Right atrium auricular region (tissue), 2 donors: ENCODE results near the gene CFAP68. TPM values are rescaled to one million over a fixed set of nuclear protein-coding genes. Genes with fewer than 3 reads are reported as not detected.

Source experiments
- DNase-seq: peaks from one replicate; pipeline ENCODE4 v3.0.0-alpha.2; 2019; ENCODE audit warnings: low spot score
- H3K27ac ChIP-seq, 2 donors: fragments of 200-600 bp; sonication (generic); 1 replicate in 1 of 2; 2 replicates in 1 of 2; pipeline ENCODE4 v1.5.1; 2016 to 2019
- H3K27me3 ChIP-seq, 2 donors: fragments of 200-600 bp; sonication (generic); one replicate each; pipeline versions ENCODE4 v1.5.1 to v1.6.0; 2017 to 2019
- H3K36me3 ChIP-seq: fragments of 200-600 bp; sonication (generic); one replicate; pipeline ENCODE4 v1.5.1; 2016
- H3K4me1 ChIP-seq, 2 donors: fragments of 200-600 bp; sonication (generic); one replicate each; pipeline versions ENCODE4 v1.5.1 to v1.6.0; 2017 to 2019
- H3K4me3 ChIP-seq, 2 donors: fragments of 200-600 bp; sonication (generic); 1 replicate in 1 of 2; 2 replicates in 1 of 2; pipeline ENCODE4 v1.5.1; 2017 to 2019; ENCODE audit warnings: mild to moderate bottlenecking in 1 of 2, moderate library complexity in 1 of 2
- H3K9me3 ChIP-seq, 2 donors: fragments of 200-600 bp; sonication (generic); one replicate each; pipeline ENCODE4 v1.5.1; 2019
- total RNA-seq, 2 donors: library from RNA; depleted of rRNA; stranded (reverse); fragments of >200 nt; gene quantifications; one replicate each; pipeline ENCODE4 v1.1.0, GENCODE V29; 2016
- TF ChIP-seq, protein P1 (sequence below), 2 donors: fragments of 200-600 bp; sonication (generic); IDR thresholded peaks; one replicate each; pipeline ENCODE4 v1.5.1; 2019; ENCODE audit warnings: antibody characterized with exemption in 2 of 2

CFAP68 gene
- total RNA-seq, 2 donors from 2014 or later, result 27.7 to 40.9 TPM

DNA sequence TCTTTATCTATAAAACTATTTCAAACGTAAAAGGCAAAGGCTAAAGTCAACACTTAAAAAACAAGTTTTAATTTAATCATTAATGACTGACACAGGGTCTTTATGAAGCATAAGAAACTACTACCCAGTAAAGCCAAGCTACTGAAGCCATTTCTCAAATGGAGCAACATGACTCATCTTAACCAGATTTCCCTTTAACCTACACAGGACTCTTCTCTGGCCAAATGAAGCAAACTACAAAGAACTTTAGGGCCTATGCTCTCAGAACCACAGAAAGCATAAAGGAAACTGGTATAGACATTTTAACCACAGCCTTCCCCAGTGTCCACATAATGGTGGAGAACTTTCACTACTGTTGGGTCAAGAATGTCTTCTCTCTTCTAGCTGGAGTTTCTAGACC, 42.6 kb upstream of the CFAP68 start:
- TF ChIP-seq, protein P1, sequence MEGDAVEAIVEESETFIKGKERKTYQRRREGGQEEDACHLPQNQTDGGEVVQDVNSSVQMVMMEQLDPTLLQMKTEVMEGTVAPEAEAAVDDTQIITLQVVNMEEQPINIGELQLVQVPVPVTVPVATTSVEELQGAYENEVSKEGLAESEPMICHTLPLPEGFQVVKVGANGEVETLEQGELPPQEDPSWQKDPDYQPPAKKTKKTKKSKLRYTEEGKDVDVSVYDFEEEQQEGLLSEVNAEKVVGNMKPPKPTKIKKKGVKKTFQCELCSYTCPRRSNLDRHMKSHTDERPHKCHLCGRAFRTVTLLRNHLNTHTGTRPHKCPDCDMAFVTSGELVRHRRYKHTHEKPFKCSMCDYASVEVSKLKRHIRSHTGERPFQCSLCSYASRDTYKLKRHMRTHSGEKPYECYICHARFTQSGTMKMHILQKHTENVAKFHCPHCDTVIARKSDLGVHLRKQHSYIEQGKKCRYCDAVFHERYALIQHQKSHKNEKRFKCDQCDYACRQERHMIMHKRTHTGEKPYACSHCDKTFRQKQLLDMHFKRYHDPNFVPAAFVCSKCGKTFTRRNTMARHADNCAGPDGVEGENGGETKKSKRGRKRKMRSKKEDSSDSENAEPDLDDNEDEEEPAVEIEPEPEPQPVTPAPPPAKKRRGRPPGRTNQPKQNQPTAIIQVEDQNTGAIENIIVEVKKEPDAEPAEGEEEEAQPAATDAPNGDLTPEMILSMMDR (IDR thresholded peaks at IDR 0.05), result no peak
- Histone ChIP-seq H3K4me3 (no peak overlapping the region), H3K27ac (no peak overlapping the region), H3K27me3 (no peaks in the 10 kb centered on the region), H3K9me3 (no peaks in the 10 kb centered on the region), H3K4me1 (no peaks in the 10 kb centered on the region), H3K36me3 (peaks cover 16% of the 10 kb centered on the region)
- DNase-seq, result no peak

GRCh38 chr11:111837366-111837891, 41.9 kb upstream of the CFAP68 start:
- peaks cover 16% of the 10 kb centered on the region for H3K36me3 ChIP-seq
- DNase-seq, result no peak

DNA sequence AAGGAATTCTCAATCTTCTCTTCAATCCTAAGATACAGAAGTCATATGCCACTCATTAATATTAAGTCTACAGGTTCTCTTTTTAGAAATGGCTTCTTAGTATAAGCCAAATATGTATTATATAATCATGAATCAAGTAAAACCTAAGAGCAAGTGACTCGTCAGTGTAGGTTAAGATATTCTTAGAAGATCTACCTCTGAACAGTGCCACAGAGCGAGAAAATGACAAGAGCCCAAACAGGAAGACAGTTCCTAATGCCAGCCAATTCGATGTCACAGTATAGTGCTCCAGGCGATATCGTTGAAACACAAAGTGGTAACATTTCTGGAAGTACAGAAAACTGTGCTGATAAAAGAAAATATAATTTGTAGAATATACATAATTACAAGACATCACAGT, 41.3 kb upstream of the CFAP68 start:
- Histone ChIP-seq H3K4me1 (no peaks in the 10 kb centered on the region), H3K27me3 (no peaks in the 10 kb centered on the region), H3K36me3 (peaks cover 16% of the 10 kb centered on the region), H3K4me3 (no peak overlapping the region), H3K9me3 (no peaks in the 10 kb centered on the region), H3K27ac (no peak overlapping the region)
- no peak for DNase-seq
- TF ChIP-seq, protein P1 (IDR thresholded peaks at IDR 0.05), result no peak

More at GRCh38 chr11:111837366-111837891, 41.9 kb upstream of the CFAP68 start:
- Histone ChIP-seq H3K4me3 (no peak overlapping the region), H3K4me1 (no peaks in the 10 kb centered on the region), H3K27ac (no peak overlapping the region), H3K9me3 (no peaks in the 10 kb centered on the region), H3K27me3 (no peaks in the 10 kb centered on the region)
- TF ChIP-seq, protein P1 (IDR thresholded peaks at IDR 0.05), result no peak

GRCh38 chr11:111840143-111840542, 39.2 kb upstream of the CFAP68 start:
- no peaks in the 10 kb centered on the region for H3K9me3 ChIP-seq
- H3K27me3 ChIP-seq, result no peaks in the 10 kb centered on the region
- no peak for DNase-seq
- TF ChIP-seq, protein P1 (IDR thresholded peaks at IDR 0.05), result no peak
- H3K36me3 ChIP-seq, result peaks cover 23% of the 10 kb centered on the region
- no peaks in the 10 kb centered on the region for H3K4me1 ChIP-seq
- no peak overlapping the region for H3K27ac ChIP-seq
- no peak overlapping the region for H3K4me3 ChIP-seq

- H3K9me3 ChIP-seq, result no peaks in the 10 kb centered on the region
- H3K36me3 ChIP-seq, result peaks cover 13% of the 10 kb centered on the region
- TF ChIP-seq, protein P1 (IDR thresholded peaks at IDR 0.05), result peak; percentile 79 to 93
- no peaks in the 10 kb centered on the region for H3K27me3 ChIP-seq
- DNase-seq, result peak; percentile 96
- H3K4me1 ChIP-seq, result no peaks in the 10 kb centered on the region
- H3K27ac ChIP-seq, result no peak overlapping the region
- no peak overlapping the region for H3K4me3 ChIP-seq
These were observed 37.8 kb upstream of the CFAP68 start for GRCh38 chr11:111841370-111842053.
